Caco-2 (cell line): Measurements from ENCODE around the gene RAB43. TPM values are rescaled to one million over a fixed set of nuclear protein-coding genes. Genes with fewer than 3 reads are reported as not detected.

Experiments used
- BruUV-seq: library from RNA; stranded (reverse); fragments of 400-500 nt; replicated peaks from 2 replicates; lab custom pipeline; 2021; lab: Mats Ljungman, UMichigan
- CTCF ChIA-PET: fragments of 300-600 bp; sonication (Branson Sonifier 250); formaldehyde crosslinking; loops from one replicate; lab custom pipeline; 2022; ENCODE audit warnings: antibody characterized with exemption; lab: Charles Lee
- POLR2A ChIA-PET: fragments of 300-600 bp; sonication (Branson Sonifier 250); formaldehyde crosslinking; loops from one replicate; lab custom pipeline; 2022; ENCODE audit warnings: antibody characterized with exemption; lab: Charles Lee
- DNase-seq, 2 experiments: peaks; one replicate each; pipeline versions ENCODE4 v3.0.0 to v3.0.0-alpha.2; 2020 to 2022
- H3K27me3 ChIP-seq: replicated peaks from 2 replicates; pipeline ENCODE4 v1.6.0; 2011; ENCODE audit warnings: low read length; ENCODE audit not compliant: control insufficient read depth, insufficient read depth
- H3K36me3 ChIP-seq: 2 replicates; pipeline ENCODE4 v1.5.1; 2011; ENCODE audit warnings: low read length; ENCODE audit not compliant: control insufficient read depth, insufficient read depth
- H3K4me1 ChIP-seq: fragments of 250-450 bp; sonication (Bioruptor Pico); 2 replicates; pipeline ENCODE4 v1.5.1; 2020; ENCODE audit warnings: mild to moderate bottlenecking
- H3K4me3 ChIP-seq: 2 replicates; pipeline ENCODE4 v1.5.1; 2011; ENCODE audit warnings: low read depth, mild to moderate bottlenecking, control low read depth, low read length
- H3K9me3 ChIP-seq: fragments of 250-450 bp; sonication (Bioruptor Pico); 2 replicates; pipeline ENCODE4 v1.5.1; 2020; ENCODE audit warnings: mild to moderate bottlenecking, moderate library complexity
- H3K27ac Mint-ChIP-seq: one replicate; pipeline ENCODE4 v1.8.0; 2022; ENCODE audit warnings: mixed read lengths; ENCODE audit not compliant: unreplicated experiment
- H3K27me3 Mint-ChIP-seq: one replicate; pipeline ENCODE4 v1.8.0; 2022; ENCODE audit warnings: mixed read lengths; ENCODE audit not compliant: insufficient read depth, unreplicated experiment
- H3K36me3 Mint-ChIP-seq: one replicate; pipeline ENCODE4 v1.8.0; 2022; ENCODE audit warnings: mild to moderate bottlenecking, mixed read lengths; ENCODE audit not compliant: insufficient read depth, unreplicated experiment
- H3K4me1 Mint-ChIP-seq: one replicate; pipeline ENCODE4 v1.8.0; 2022; ENCODE audit warnings: low read depth, mixed read lengths; ENCODE audit not compliant: unreplicated experiment
- H3K4me3 Mint-ChIP-seq: one replicate; pipeline ENCODE4 v1.8.0; 2022; ENCODE audit warnings: mild to moderate bottlenecking, moderate library complexity, mixed read lengths; ENCODE audit not compliant: unreplicated experiment
- H3K9me3 Mint-ChIP-seq: one replicate; pipeline ENCODE4 v1.8.0; 2022; ENCODE audit warnings: mixed read lengths; ENCODE audit not compliant: unreplicated experiment
- intact Hi-C: fragments of 100-400 bp; cut with micrococcal nuclease; formaldehyde crosslinking; loops from one replicate; pipeline ENCODE4 v1.10.0; 2022; ENCODE audit not compliant: unreplicated experiment
- total RNA-seq: library from RNA; stranded (reverse); gene quantifications from 2 replicates; pipeline ENCODE4 v1.2.3, GENCODE V29; 2022
- TF ChIP-seq, protein P1 (sequence below), 2 experiments: fragments of 200-600 bp in 1 of 2; IDR thresholded peaks; 1 replicate in 1 of 2; 2 replicates in 1 of 2; pipeline versions ENCODE4 v1.5.1 to v1.8.0; 2011 to 2022; ENCODE audit warnings: antibody characterized with exemption in 1 of 2, control low read depth in 1 of 2, inconsistent platforms in 1 of 2, low read depth in 1 of 2, low read length in 1 of 2, mild to moderate bottlenecking in 1 of 2, moderate library complexity in 1 of 2; ENCODE audit not compliant: insufficient read depth in 1 of 2, severe bottlenecking in 1 of 2, unreplicated experiment in 1 of 2

RAB43 gene
- total RNA-seq, 1 experiment from 2014 or later, result 12.3 TPM

DNA sequence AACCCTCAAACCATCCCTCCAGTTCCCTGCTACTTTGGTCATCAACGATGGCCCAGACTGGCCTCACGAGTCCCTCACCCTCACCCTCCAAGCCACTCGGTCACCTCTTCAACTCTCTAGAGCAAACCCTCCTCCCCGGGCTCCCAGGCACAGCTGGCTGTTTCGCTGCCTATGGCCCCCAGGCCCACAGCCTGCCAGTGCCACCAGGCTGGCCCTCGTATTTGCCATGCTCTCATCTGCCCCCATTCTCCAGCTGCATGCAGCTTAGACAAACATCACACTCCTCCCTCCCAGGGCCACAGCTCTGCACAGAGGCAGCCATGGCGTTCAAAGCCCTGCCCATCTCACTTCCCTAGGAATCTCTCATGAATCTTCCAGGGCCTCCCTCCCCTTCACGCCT lies 13.8 kb downstream of the RAB43 start:
- no peak overlapping the region for H3K27ac Mint-ChIP-seq
- no peaks in the 10 kb centered on the region for H3K27me3 Mint-ChIP-seq
- intact Hi-C loops, result loop anchor here (10.0 kb wide), 1 partner anchor 133 kb away; no protein-coding TSS in a partner anchor
- ChIA-PET POLR2A (no interaction called here), CTCF (no interaction called here)
- DNase-seq, result no peak
- no peaks in the 10 kb centered on the region; the same call in 1 of the 2 replicates for H3K36me3 ChIP-seq
- no peaks in the 10 kb centered on the region for H3K4me1 ChIP-seq
- H3K4me1 Mint-ChIP-seq, result no peaks in the 10 kb centered on the region
- H3K9me3 Mint-ChIP-seq, result no peaks in the 10 kb centered on the region
- no peak overlapping the region for H3K4me3 Mint-ChIP-seq
- peaks cover 7% of the 10 kb centered on the region for H3K36me3 Mint-ChIP-seq
- H3K4me3 ChIP-seq, result no peak overlapping the region
- H3K27me3 ChIP-seq, result no peaks in the 10 kb centered on the region
- TF ChIP-seq, protein P1, sequence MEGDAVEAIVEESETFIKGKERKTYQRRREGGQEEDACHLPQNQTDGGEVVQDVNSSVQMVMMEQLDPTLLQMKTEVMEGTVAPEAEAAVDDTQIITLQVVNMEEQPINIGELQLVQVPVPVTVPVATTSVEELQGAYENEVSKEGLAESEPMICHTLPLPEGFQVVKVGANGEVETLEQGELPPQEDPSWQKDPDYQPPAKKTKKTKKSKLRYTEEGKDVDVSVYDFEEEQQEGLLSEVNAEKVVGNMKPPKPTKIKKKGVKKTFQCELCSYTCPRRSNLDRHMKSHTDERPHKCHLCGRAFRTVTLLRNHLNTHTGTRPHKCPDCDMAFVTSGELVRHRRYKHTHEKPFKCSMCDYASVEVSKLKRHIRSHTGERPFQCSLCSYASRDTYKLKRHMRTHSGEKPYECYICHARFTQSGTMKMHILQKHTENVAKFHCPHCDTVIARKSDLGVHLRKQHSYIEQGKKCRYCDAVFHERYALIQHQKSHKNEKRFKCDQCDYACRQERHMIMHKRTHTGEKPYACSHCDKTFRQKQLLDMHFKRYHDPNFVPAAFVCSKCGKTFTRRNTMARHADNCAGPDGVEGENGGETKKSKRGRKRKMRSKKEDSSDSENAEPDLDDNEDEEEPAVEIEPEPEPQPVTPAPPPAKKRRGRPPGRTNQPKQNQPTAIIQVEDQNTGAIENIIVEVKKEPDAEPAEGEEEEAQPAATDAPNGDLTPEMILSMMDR (IDR thresholded peaks at IDR 0.05; ENCODE audit: insufficient read depth in 1 of 2, low read depth in 1 of 2, low read length in 1 of 2, severe bottlenecking in 1 of 2, unreplicated experiment in 1 of 2), result no peak
- BruUV-seq, result no TSS peak
- no peaks in the 10 kb centered on the region for H3K9me3 ChIP-seq

DNA sequence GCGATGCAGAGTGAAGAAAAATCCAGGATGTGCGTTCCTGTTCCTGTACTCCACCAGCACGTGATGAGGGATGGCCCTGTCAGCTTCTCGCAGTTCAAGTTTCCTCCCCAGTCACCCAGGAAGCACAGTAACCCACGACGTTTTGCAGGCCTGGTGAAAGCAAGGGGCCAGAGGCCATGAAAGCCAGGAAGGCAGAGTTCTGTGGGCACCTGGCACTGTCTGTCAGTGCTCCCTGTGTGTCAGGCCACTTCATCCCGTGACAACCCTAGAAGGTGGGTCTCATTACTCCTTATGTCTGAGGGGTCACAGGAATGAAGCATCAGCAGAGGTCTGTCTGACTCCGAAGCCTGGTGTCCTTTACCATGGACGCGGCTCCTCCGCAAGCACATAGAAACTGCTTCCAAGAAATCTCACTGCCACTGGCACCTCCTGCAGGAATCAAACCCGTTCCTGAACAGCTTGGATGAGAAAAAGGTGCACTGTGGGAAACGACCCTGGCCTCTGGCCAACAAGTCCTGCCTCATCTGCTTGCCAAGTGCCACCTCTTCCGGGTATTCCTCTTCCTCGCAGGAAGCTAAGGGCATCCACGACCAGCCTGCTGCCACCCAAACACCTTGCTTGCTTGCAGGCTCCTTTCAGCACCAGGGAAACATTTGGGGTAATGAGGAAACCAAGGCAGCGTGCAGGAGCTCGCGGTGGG lies 14.6 kb downstream of the RAB43 start:
- H3K36me3 Mint-ChIP-seq, result peaks cover 7% of the 10 kb centered on the region
- BruUV-seq, result no TSS peak
- H3K36me3 ChIP-seq, result no peaks in the 10 kb centered on the region; the same call in 1 of the 2 replicates
- H3K4me1 ChIP-seq, result no peaks in the 10 kb centered on the region
- TF ChIP-seq, protein P1 (IDR thresholded peaks at IDR 0.05; ENCODE audit: insufficient read depth in 1 of 2, low read depth in 1 of 2, low read length in 1 of 2, severe bottlenecking in 1 of 2, unreplicated experiment in 1 of 2), result no peak
- H3K27ac Mint-ChIP-seq, result no peak overlapping the region
- H3K9me3 ChIP-seq, result no peaks in the 10 kb centered on the region
- no peaks in the 10 kb centered on the region for H3K9me3 Mint-ChIP-seq
- DNase-seq, result no peak
- no peaks in the 10 kb centered on the region for H3K27me3 Mint-ChIP-seq
- intact Hi-C loops, result loop anchor here (10.0 kb wide), 1 partner anchor 132 kb away; no protein-coding TSS in a partner anchor
- CTCF ChIA-PET, result interaction anchor here (1.0 to 1.6 kb wide), 4 partner anchors 54 to 136 kb away, joined by 3 to 12 read pairs (median 5); no protein-coding TSS in a partner anchor
- H3K27me3 ChIP-seq, result no peaks in the 10 kb centered on the region
- H3K4me3 ChIP-seq, result no peak overlapping the region
- no peak overlapping the region for H3K4me3 Mint-ChIP-seq
- H3K4me1 Mint-ChIP-seq, result no peaks in the 10 kb centered on the region
- POLR2A ChIA-PET, result no interaction called here

DNA sequence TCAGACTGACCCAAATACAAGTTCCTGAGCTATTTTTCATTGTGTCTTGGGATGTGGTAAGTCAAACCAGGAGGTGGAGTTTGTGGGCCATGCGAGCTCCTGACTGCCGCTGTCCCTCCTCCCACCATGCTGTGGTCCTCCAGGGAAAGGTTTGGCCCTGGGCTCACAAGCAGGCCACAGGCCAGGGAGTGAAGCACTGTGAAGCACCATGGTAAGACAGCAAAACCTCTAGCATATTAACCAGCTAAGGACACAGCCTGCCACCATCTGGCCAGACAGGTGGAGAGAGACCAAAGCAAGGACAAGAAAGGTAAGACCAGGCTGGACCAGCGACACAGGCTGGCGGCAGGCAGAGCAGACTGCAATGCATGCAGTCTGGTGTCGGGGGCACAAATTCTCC lies 15.3 kb downstream of the RAB43 start:
- no peaks in the 10 kb centered on the region for H3K27me3 Mint-ChIP-seq
- POLR2A ChIA-PET, result no interaction called here
- no peaks in the 10 kb centered on the region for H3K9me3 ChIP-seq
- H3K36me3 ChIP-seq, result no peaks in the 10 kb centered on the region
- no peaks in the 10 kb centered on the region for H3K9me3 Mint-ChIP-seq
- no peaks in the 10 kb centered on the region for H3K4me1 Mint-ChIP-seq
- CTCF ChIA-PET, result interaction anchor here (0.6 to 1.6 kb wide), 5 partner anchors 35 to 136 kb away, joined by 3 to 12 read pairs (median 4); no protein-coding TSS in a partner anchor
- no TSS peak for BruUV-seq
- no peaks in the 10 kb centered on the region for H3K27me3 ChIP-seq
- H3K4me1 ChIP-seq, result no peaks in the 10 kb centered on the region
- no peak overlapping the region for H3K4me3 Mint-ChIP-seq
- no peak overlapping the region for H3K4me3 ChIP-seq
- TF ChIP-seq, protein P1 (IDR thresholded peaks at IDR 0.05; ENCODE audit: insufficient read depth in 1 of 2, low read depth in 1 of 2, low read length in 1 of 2, severe bottlenecking in 1 of 2, unreplicated experiment in 1 of 2), result no peak
- intact Hi-C loops, result loop anchor here (10.0 kb wide), 1 partner anchor 132 kb away; no protein-coding TSS in a partner anchor
- peak; percentile 37 to 45 for DNase-seq
- peaks cover 7% of the 10 kb centered on the region for H3K36me3 Mint-ChIP-seq
- H3K27ac Mint-ChIP-seq, result no peak overlapping the region
